ENCODE data around the gene GLMP. TPM values are rescaled to one million over a fixed set of nuclear protein-coding genes. Genes with fewer than 3 reads are reported as not detected.

The GLMP gene
- total and polyA plus RNA-seq, 10 donors: 25.5 to 54.4 (median 34.0) TPM

- no peaks in the 10 kb centered on the region for H3K4me1 ChIP-seq
- WGBS, 5 donors: 94 to 100% (median 97%) methylated on average over 3 of the region's 3 CpGs
- H3K9me3 ChIP-seq: no peaks in the 10 kb centered on the region
- peaks cover 2 to 100% (median 99%) of the 10 kb centered on the region in 6 donors for H3K36me3 ChIP-seq
- intact Hi-C loops (cut with DNase I; ENCODE audit: low total_unique reads): no loop called here
- no peak for DNase-seq
- H3K27ac ChIP-seq: no peak overlapping the region
- TF ChIP-seq POLR2A (IDR thresholded peaks at IDR 0.05): no peak
- no peak for TF ChIP-seq CTCF (IDR thresholded peaks at IDR 0.05 in 8 of 11, conservative IDR thresholded peaks at IDR 0.05 in 3 of 11)
- TF ChIP-seq POLR2AphosphoS5 (IDR thresholded peaks at IDR 0.05): no peak
- no peak overlapping the region for H3K4me3 ChIP-seq
- no peaks in the 10 kb centered on the region for H3K27me3 ChIP-seq (replicated peaks in 1 of 7)
These were observed 25.2 kb downstream of the GLMP start for GRCh38 chr1:156270314-156270713.

GRCh38 chr1:156268336-156268735 lies 27.1 kb downstream of the GLMP start:
- Histone ChIP-seq H3K27ac (no peak overlapping the region), H3K36me3 (peaks cover 2 to 100% (median 96%) of the 10 kb centered on the region in 6 donors), H3K27me3 (replicated peaks in 1 of 7) (no peaks in the 10 kb centered on the region), H3K4me3 (no peak overlapping the region), H3K9me3 (no peaks in the 10 kb centered on the region), H3K4me1 (no peaks in the 10 kb centered on the region)
- WGBS, 5 donors: 92 to 98% (median 96%) methylated on average over 4 of the region's 4 CpGs
- intact Hi-C loops (cut with DNase I; ENCODE audit: low total_unique reads): no loop called here
- no peak for TF ChIP-seq POLR2AphosphoS5 (IDR thresholded peaks at IDR 0.05)
- TF ChIP-seq CTCF (IDR thresholded peaks at IDR 0.05 in 8 of 11, conservative IDR thresholded peaks at IDR 0.05 in 3 of 11): no peak
- TF ChIP-seq POLR2A (IDR thresholded peaks at IDR 0.05): no peak
- DNase-seq: no peak

- intact Hi-C loops (cut with DNase I; ENCODE audit: low total_unique reads): no loop called here
- Histone ChIP-seq H3K27ac (no peak overlapping the region), H3K27me3 (replicated peaks in 1 of 7) (no peaks in the 10 kb centered on the region), H3K36me3 (peaks cover 2 to 100% (median 97%) of the 10 kb centered on the region in 6 donors), H3K4me3 (no peak overlapping the region), H3K9me3 (no peaks in the 10 kb centered on the region), H3K4me1 (peaks cover 0 to 4% (median 0%) of the 10 kb centered on the region in 6 donors)
- TF ChIP-seq POLR2AphosphoS5 (IDR thresholded peaks at IDR 0.05) (no peak), CTCF (IDR thresholded peaks at IDR 0.05 in 8 of 11, conservative IDR thresholded peaks at IDR 0.05 in 3 of 11) (no peak), POLR2A (IDR thresholded peaks at IDR 0.05) (no peak)
- WGBS, 5 donors: 89 to 98% (median 94%) methylated on average over 13 of the region's 13 CpGs
- no peak for DNase-seq
These were observed 29.4 kb downstream of the GLMP start for GRCh38 chr1:156266051-156266450.

GRCh38 chr1:156263288-156263655 lies 32.2 kb downstream of the GLMP start:
- WGBS, 5 donors: 85 to 96% (median 88%) methylated on average over 9 of the region's 9 CpGs
- intact Hi-C loops (cut with DNase I; ENCODE audit: low total_unique reads): no loop called here
- Histone ChIP-seq H3K27me3 (replicated peaks in 1 of 7) (no peaks in the 10 kb centered on the region), H3K27ac (no peak overlapping the region), H3K9me3 (no peaks in the 10 kb centered on the region), H3K4me3 (no peak overlapping the region), H3K4me1 (peaks cover 0 to 27% (median 2%) of the 10 kb centered on the region in 6 donors), H3K36me3 (peaks cover 7 to 100% (median 97%) of the 10 kb centered on the region in 6 donors)
- no peak for DNase-seq
- TF ChIP-seq POLR2A (IDR thresholded peaks at IDR 0.05) (no peak), CTCF (IDR thresholded peaks at IDR 0.05 in 8 of 11, conservative IDR thresholded peaks at IDR 0.05 in 3 of 11) (no peak), POLR2AphosphoS5 (IDR thresholded peaks at IDR 0.05) (no peak)

All from spleen (tissue), 11 donors.